NCI-H146 treated with DMSO at 0.1 percent for 48 hours (cell line): ENCODE results near the gene NTRK1.

Source experiments
- DNase-seq: peaks from one replicate; lab custom pipeline; 2025; ENCODE audit not compliant: unreplicated experiment; lab: John Stamatoyannopoulos, UW

The NTRK1 gene

GRCh38 chr1:156836892-156837291 lies 23.8 kb upstream of the NTRK1 start:
- DNase-seq: no peak

- DNase-seq: no peak
Observed at GRCh38 chr1:156838972-156839371, 21.7 kb upstream of the NTRK1 start.

GRCh38 chr1:156839426-156840109 lies 21.1 kb upstream of the NTRK1 start:
- DNase-seq: no peak

GRCh38 chr1:156840186-156840897 lies 20.3 kb upstream of the NTRK1 start:
- DNase-seq: no peak

- no peak for DNase-seq
Observed at GRCh38 chr1:156840898-156841279, 19.8 kb upstream of the NTRK1 start.

- DNase-seq: no peak
Observed at GRCh38 chr1:156841295-156841855, 19.3 kb upstream of the NTRK1 start.

- DNase-seq: no peak
Observed at GRCh38 chr1:156842618-156843300, 17.9 kb upstream of the NTRK1 start.

GRCh38 chr1:156844102-156844501 lies 16.6 kb upstream of the NTRK1 start:
- DNase-seq: no peak

- DNase-seq: no peak
Observed at GRCh38 chr1:156844638-156845037, 16.0 kb upstream of the NTRK1 start.

- no peak for DNase-seq
Observed at GRCh38 chr1:156845055-156845952, 15.4 kb upstream of the NTRK1 start.

- no peak for DNase-seq
Observed at GRCh38 chr1:156845953-156846545, 14.6 kb upstream of the NTRK1 start.

GRCh38 chr1:156846643-156847042 lies 14.0 kb upstream of the NTRK1 start:
- DNase-seq: no peak

GRCh38 chr1:156847591-156848460 lies 12.8 kb upstream of the NTRK1 start:
- no peak for DNase-seq

- DNase-seq: no peak
Observed at GRCh38 chr1:156848461-156849150, 12.1 kb upstream of the NTRK1 start.

GRCh38 chr1:156849151-156849496 lies 11.5 kb upstream of the NTRK1 start:
- no peak for DNase-seq

- DNase-seq: no peak
Observed at GRCh38 chr1:156851779-156852417, 8.8 kb upstream of the NTRK1 start.

- DNase-seq: peak; percentile 91
Observed at GRCh38 chr1:156852418-156852874, 8.2 kb upstream of the NTRK1 start.

GRCh38 chr1:156853761-156854160 lies 6.9 kb upstream of the NTRK1 start:
- no peak for DNase-seq
